Midbrain (tissue), 1 donor: ENCODE measurements around the gene SBF2.

ENCODE experiments used
- DNase-seq: peaks from one replicate; lab custom pipeline; 2025; lab: John Stamatoyannopoulos, UW

SBF2 gene

DNA sequence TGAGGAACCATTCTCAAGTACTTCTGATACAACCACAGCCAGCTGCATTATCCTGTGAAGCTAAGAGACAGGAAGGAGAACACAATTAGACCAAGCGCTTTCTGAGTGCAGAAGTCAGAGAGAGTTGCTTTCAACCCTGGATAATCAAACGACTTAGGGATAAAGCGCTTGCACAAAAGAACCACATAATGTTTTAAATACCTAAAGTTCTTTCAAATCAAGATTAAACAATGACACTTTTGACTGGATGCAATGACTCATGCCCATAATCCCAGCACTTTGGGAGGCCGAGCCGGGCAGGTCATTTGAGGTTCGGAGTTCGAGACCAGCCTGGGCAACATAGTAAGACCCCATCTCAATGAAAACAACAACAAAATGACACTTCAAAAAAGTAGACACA, 485.1 kb downstream of the SBF2 start:
- DNase-seq: no peak

DNA sequence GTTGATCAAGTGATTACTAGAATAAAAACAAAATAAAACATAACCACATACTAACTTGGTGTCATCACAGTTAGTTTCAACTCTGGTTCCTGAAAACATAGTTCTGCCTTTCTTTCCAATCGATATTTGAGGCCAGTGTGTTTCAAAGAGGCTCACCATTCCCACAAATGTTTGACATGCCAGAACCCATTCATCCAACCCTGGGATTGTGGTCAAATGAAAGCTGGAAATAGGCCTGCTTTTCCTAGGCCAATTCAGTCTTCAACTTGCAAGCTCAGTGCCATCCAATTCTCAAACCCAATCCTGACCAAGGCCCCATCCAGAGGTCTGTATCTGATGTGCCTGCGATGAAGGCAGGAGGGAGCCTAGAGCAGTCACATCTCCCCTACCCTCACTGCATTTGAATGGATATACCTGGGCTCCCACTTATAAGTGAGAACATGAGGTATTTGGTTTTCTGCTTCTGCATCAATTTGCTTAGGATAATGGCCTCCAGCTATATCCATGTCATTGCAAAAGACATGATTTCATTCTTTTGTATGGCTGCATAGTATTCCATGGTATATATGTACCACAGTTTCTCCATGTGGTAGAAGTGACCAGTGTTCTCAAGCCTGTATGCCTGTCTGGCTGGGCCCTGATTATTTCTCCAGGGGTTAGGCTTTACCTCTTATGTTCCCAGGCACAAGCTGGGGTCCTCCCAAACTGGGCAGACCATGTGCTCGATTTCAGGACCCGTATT, 486.9 kb downstream of the SBF2 start:
- no peak for DNase-seq

DNA sequence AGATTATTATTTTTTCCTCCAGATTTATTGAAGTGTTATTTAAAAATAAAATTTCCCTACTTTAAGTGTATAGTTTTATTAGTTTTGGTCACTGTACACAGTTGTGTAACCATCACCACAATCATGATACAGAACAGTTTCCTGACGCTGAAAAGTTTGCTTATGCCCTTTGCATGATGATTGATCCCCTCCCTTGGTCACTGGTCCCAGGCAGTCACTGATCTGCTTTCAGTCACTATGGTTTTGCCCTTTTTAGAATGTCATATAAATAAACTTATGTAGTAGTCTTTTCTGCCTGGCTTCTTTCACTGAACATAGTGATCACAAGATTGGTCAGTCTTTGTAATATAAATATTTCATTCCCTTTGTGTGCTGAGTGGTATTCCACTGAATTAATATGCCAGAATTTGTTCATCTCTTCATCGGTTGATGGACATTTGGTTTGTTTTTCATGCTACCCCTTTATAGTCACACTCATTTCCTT, 489.6 kb downstream of the SBF2 start:
- DNase-seq: no peak

DNA sequence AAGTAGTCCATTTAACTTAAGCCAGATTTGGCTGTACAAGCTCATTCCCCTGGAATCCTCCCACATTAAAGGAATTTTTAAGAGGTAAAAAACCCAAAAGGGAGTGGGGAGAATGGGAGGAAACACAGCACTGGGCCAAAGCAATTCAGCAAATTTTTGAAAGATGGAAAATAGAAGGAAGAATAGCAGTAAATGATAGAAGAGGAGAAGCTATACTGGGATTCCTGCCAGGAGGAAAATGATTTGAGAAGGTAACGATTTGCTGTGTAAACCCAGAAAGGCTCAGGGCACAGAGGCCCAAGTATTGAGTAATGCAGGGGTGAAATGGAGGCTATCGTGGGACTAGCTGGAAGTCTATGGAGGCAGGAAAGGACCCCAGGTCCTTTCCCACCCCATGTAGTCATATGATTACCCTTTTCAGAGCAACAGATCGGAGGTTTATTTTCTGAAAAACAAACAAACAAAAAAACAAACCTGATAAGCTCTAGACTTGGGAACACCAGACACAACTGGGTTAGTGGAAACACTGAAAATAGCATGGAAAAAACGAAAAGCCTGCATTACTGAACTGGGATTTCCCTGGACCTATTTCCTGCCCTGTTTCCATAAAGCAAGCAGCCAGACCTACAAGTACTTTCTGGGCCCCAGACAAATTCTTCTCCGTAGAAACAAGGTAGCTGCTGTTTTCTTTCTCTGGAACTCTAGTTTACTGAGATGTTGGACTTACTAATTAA, 490.2 kb downstream of the SBF2 start:
- no peak for DNase-seq

DNA sequence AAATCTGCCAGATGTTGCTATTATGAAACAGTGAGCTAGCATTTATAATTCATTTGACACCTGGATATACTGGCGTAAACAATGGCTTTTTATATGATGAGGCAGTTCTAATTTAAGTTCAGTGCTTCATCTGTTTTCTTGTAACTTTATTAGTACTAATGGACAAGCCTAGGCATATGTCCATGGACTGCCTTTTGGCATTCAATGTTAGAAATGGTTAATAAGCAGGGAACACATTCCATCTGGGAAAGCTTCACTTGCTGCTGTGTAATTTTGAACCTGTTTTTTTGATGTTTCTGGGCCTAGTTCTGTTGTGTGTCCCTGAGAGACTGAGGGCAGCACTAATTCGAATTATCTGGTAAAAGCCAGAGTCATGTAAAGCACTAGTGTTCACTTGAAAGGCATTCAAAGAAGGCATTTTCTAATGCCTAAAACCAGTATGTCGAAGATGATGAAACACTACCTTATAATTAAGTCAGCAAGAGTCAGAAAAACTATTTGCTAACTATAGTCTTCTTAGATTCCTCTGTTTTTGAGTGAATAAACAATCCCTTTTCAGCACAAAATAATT, 491.6 kb downstream of the SBF2 start:
- no peak for DNase-seq

DNA sequence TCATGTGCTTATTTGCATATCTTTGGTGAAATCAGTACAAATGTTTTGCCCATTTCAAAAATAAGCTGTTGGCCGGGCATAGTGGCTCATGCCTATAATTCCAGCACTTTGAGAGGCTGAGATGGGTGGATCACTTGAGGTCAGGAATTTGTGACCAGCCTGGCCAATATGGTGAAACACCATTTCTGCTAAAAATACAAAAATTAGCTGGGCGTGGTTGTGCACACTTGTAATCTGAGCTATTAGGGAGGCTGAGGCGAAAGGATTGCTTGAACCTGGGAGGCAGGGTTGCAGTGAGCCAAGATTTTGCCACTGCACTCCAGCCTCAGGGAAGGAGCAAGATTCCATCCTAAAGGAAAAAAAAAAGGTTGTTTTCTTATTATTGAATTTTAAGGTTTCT, 494.1 kb downstream of the SBF2 start:
- no peak for DNase-seq

DNA sequence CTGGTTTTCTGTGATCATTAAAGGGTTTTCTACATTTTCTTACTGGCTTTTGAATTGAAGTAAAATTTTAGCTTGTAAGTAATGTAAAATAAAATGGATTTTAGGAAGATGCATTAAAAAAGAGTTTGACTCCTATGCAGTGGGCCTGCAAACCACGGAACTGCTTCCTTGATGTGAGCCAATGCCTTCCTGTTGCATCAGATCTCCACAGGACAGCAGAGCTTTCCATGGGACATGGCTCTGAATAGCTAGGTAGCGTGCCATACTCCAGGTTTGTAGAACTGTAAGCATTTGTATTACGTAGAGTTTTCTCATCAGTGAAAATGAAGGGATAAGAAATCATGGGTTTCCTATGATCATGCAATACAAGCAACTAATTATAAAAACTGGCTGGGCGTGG, 496.7 kb downstream of the SBF2 start:
- DNase-seq: no peak

DNA sequence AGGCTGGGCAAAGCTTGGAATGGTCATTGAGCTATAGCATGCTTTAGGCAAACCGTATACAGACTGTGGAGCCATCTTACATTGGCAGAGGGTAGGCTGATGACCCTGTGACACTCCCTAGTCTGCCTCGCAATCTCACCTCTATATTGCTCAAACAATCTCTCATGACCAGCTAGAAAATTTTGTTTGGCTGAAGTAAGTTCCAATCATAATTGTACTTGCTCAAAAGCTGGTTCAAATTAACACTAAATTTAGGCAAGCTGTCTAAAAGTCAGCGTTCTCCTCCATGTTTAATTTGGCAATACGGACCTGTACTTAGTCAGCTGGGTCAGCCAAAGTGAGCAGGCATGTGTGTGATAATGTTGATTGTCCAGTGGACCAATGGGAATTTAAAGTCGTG, 497.2 kb downstream of the SBF2 start:
- DNase-seq: no peak

DNA sequence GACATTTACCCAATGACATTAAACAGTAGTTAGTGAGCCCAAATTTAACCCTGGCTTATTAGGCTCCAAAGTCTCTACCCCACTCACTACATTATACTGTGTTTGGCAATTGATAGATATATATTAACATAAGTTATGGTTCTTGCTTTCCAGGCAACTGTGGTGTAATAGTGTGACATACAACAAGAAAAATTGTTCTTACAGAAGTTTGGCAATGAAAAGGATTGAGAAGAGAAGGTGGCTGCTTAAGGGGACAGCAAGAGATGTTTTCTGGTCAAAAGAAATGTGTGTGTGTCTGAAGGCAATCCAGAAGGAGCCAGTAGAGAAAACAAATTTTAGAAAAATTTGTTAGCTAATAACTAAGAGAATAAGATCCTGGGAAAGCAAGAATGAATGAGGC, 497.8 kb downstream of the SBF2 start:
- no peak for DNase-seq

DNA sequence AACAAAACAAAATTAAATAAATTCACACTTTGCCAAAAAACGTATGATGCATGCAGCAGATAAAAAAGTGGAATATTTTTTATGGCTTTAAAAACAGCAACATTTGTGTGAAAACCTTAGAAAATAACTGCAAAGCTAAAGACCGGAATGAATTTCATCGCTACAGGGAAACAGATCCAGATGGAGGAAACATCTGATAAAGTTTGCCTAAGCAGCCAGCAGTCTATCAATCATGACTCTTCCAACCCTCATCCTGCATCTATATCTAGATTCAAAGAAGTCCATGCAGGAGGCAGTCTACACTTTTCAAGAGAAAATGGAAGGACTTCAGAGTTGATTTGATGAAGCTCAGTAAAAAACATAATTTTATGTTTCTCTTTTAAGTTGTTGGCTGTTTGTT, 503.3 kb downstream of the SBF2 start:
- no peak for DNase-seq

DNA sequence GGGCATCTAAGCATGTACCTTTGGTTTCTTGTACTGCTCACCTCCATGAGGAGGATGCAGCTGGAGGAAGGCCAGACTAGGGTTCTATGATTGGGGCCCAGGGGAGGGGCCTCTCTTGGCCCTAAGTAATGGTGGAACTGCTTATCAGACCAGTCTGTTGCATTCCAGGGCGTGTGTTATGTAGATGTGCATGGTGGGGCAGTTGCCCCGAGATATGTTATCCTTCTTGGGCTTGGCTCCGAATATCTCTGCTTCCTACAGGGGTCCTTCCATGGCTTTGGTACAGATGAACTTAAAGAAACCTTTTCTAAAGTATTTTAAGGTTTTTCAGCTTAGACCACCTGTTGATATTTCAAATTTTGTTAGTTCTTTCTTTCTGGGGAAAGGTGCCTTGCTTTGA, 504.1 kb downstream of the SBF2 start:
- no peak for DNase-seq

DNA sequence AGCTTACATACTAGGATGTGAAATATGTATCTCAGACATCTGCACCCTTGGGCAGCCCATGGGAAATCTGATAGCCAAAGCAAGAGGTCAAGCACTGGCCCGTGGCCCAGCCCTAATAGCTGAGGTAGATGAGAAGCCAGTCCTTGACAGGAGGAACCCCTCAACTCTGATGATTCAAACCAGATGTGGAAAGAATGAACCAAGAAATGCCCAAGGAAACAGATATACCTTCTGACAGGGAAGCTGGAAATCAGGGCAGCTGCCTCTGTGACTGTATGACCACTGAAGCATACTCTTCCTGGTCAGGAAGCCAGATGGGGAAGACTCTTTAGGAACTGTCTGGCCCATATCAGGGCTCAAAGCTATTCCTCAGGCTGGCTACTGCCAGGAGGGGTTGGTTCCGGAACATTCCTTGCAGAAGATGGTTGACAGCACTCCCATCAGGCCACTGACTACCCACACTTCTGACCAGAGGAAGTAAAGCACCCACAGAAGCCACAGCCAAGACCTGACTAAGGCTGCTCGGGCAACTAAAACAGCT, 506.0 kb downstream of the SBF2 start:
- DNase-seq: no peak

DNA sequence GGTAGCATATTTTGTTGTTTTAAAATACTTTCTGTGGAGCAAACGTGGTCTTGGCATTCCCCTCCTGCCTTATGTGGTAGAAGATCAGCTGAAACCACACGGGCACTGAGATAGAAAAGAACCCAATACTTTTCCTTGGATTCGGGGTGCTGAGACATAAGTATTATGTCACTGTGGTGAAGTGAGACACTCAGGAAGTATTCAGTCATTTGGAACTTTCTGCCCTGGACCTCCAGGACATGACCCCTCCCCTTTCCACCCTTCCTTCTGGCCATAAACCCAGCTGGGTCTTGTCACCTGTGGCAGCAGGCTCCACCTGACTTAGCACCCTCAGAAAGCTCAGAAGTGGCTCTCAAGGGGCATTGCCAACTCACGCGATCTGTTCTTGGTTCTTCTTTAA, 506.8 kb downstream of the SBF2 start:
- no peak for DNase-seq

DNA sequence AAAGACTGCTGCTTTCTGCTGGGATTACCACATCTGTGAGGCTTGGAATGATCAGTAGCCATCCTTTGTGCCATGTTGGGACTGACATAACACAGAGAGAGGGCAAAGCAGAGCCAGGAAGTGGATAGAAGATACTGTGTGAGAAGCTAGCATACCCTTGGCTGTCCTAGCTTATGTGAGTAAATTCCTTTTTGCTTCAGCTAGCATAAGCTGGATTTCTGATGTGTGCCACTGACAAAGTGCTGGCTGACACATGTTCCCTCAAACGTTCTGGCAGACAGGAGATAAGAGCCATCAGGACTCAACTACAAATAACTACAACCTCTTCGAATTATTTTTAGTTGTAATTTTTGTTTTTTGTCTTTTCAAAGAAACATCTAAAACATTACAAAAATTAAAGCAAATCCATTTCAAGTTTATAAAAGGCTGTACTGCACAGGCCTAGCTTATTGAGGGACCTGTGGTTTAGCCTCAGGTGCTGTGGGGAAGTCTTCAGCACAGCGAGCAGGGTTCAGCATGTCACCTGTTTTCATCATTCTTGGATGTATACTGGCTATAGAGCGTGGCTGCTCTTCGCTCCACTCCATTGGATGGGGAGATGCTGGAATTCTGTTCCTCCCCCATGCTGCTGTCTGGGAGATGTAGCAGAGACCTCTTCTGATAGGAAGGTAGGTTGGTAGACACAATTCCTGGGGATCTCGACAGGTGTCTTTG, 509.3 kb downstream of the SBF2 start:
- DNase-seq: no peak

DNA sequence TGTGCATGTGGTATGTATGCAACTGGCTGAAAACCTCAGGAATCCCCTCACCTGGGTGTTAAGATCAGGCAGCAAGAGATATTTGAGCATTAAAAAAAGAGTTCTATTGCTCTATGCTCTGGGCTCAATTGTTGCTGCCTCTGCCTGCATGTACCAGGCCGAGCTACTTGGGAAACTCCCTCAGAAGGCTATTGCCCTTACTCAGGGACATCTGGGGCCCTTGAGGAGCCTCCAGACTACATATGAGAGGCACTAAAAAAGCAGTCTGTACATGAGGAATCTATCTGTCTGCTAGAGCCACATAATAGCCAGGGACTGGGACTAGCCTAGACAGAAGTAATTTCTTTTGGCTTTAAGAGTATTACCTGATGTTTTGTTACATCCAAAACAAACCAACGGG, 510.0 kb downstream of the SBF2 start:
- DNase-seq: no peak

DNA sequence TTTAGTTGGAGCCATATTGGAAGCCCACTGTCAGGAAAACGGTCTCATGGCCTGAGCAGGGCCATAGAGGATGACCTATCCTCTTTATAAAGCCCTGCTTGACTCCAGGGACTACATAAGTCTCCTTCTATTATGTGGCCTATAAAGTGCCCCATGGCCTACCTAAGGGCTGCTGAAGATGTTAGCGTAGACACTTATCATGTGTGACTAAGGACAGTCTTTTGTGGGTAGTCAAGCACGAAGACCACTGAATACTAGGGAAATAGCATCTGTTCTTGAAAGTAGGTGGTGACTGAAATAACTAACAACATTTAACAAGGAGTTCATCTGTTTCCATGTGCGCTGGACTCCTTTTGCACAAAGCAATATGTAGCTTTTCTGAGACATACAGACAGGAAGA, 513.1 kb downstream of the SBF2 start:
- DNase-seq: no peak

DNA sequence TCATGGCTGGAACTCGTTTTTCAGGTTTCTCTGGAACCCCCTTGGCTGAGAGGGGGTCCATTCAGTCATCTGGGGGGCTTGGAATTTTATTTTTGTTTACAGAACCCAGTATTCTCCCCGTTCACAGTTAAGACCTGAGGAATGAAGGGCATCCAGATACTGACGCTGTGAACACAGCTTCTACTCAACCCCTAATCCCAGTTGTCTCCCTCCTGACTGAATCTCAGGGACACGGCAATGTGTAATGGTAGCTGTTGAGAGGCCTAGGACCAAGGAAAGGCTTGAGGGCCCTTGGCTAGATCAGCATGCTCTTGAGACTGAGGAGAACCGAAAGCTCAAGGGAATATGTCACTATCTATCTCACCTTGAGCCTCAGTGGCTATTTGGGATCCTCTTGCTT, 516.5 kb downstream of the SBF2 start:
- no peak for DNase-seq

DNA sequence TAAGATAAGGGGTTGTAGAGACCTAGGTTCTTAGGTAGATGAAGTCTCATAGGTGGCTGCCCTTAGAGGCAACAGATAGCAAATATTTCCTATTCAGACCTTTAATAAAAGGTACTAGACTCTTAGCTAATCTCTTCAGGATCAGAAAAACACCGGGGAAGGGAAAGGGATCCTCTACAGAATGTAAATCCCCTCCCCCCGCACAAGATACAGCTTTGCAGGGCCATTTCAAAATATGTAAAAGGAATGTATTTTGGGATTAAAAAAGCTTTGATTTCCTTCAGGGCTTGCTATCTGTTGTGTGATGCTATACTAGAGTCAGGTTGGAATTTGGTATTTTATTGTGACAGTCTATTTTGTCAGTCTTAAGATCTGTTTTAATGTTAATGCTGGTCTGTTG, 517.0 kb downstream of the SBF2 start:
- no peak for DNase-seq

DNA sequence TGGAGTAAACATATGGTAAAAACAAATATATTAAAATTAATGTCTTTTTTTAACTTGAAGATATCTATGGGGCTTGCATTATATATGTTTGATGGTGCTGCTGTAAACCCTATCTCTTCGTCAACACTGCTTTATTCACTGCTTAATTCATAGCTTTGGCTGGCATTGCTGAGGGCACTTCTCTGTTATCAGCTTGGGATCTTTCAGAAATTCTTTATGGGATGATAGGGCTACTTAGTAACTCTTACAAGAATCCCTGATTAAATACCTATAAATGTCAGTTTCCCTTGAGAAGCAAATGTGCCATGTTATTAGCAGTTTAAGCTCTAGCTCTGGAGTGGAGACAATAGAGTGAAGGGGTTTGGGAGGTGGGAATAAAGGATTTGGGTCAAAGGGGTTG, 517.8 kb downstream of the SBF2 start:
- no peak for DNase-seq

DNA sequence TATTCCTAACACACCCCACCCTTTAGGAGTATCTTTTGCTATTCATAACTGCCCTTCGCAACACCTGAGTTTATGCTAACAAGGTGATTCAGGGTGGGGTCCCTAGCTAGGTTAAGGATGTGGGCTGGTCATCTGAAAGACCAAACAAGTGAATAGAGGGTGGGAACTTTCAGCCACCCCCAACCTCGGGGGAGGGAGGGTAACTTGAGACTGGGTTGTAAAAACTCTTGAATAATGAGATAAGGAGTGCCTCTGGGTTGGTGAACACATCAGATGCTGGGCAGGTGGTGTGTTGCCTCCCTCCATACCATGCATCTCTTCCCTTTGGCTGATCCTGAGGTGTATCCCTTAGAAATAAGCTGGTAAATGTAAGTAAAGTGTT, 518.6 kb downstream of the SBF2 start:
- DNase-seq: no peak

DNA sequence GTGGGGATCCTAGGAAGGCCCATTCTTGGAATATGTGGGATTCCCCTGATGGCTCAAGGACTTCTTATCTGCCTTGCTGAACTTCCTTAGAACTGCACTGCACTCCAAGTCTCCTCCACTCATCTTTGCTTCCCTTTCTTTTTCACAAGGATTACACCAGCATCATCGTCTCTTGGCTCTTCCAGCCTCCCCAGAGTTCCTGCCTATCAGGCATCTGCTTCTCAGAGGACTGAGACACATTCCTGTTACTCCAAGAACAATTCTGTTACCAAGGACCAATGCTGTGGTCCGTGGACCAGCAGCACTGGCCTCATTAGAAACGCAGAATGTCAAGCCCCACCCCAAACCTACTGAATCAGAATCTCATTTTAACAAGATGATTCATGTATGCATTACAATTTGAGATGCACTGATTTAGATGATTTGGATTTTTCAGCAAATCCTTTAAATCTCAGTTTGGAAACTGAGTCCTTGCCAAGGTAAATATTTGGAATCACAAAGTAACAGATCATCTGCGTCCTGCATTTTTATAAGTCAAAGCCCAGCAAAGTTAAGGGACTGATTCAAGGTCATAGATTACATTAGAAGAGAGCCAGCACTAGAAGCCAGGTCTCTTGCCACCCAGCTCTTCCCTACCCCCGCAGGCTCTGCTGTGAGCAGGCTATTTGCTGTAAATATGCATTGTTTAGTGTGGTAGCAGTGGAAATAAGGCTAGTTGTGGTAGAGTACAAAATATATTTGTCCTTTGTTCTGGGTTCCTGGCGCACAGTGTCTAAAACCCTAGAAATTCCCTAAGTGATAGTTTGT, 519.2 kb downstream of the SBF2 start:
- DNase-seq: no peak

DNA sequence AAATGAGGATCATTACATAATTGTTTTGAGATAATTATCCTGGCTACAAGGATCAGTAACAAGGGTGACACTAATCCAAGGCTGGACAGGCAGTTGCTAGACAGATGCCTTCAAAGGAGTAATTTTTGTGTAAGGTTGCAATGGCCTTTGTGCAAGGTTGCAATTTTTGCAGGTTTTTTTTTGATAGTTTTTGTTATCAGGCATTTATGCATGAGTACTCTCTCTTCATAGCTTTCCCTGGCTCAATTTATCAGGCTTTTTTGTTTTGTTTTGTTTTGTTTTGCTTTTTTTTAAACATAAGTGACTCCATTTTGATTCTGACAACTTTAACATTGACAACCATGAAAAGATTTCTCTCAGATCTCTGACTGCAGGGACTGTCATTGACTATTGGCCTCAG, 519.9 kb downstream of the SBF2 start:
- no peak for DNase-seq
